ENCODE results near the gene SCAMP2. TPM values are rescaled to one million over a fixed set of nuclear protein-coding genes. Genes with fewer than 3 reads are reported as not detected.
"Not testable (repeated sequence)": the region's sequence is repeated elsewhere in the genome, so short reads cannot be mapped to it uniquely, and the experiment has no call there.

Gene SCAMP2
- total RNA-seq, 2 experiments from 2014 or later, result 57.8 to 58.9 TPM

DNA sequence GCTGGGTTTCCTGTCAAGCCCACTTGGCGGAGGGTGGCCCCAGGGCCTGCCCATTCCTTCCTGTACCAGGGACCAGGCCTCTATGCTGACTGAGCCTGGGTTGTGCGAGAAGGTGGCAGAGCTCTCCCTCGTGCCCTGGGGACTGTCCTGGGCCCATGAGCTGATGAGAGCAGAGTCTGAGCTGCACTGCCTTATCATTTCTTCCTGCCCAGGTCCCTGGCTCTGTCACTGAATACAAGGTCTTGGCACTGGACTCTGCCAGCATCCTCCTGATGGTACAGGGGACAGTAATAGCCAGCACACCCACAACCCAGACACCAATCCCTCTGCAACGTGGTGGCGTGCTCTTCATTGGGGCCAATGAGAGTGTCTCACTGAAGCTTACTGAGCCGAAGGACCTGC, 24.1 kb upstream of the SCAMP2 start:
- ATAC-seq (no peak), DNase-seq (no peak)
- Mint-ChIP-seq H3K4me3 (no peak overlapping the region), H3K4me1 (ENCODE audit: low read depth) (peaks cover 25% of the 10 kb centered on the region), H3K27ac (no peak overlapping the region), H3K9me3 (no peaks in the 10 kb centered on the region), H3K27me3 (no peaks in the 10 kb centered on the region), H3K36me3 (ENCODE audit: low read depth) (peaks cover 44% of the 10 kb centered on the region)
- intact Hi-C loops (cut with micrococcal nuclease), result no loop called here
- ChIA-PET POLR2A (interaction anchor here (1.0 to 4.0 kb wide), 5 partner anchors 9 to 89 kb away, joined by 3 to 20 read pairs (median 4); partner anchors contain the start of gene FAM219B), CTCF (interaction anchor here (1.1 kb wide), 1 partner anchor 126 kb away, joined by 6 read pairs; no protein-coding TSS in a partner anchor)
- TF ChIP-seq, protein P1, sequence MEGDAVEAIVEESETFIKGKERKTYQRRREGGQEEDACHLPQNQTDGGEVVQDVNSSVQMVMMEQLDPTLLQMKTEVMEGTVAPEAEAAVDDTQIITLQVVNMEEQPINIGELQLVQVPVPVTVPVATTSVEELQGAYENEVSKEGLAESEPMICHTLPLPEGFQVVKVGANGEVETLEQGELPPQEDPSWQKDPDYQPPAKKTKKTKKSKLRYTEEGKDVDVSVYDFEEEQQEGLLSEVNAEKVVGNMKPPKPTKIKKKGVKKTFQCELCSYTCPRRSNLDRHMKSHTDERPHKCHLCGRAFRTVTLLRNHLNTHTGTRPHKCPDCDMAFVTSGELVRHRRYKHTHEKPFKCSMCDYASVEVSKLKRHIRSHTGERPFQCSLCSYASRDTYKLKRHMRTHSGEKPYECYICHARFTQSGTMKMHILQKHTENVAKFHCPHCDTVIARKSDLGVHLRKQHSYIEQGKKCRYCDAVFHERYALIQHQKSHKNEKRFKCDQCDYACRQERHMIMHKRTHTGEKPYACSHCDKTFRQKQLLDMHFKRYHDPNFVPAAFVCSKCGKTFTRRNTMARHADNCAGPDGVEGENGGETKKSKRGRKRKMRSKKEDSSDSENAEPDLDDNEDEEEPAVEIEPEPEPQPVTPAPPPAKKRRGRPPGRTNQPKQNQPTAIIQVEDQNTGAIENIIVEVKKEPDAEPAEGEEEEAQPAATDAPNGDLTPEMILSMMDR (IDR thresholded peaks at IDR 0.05), result no peak

DNA sequence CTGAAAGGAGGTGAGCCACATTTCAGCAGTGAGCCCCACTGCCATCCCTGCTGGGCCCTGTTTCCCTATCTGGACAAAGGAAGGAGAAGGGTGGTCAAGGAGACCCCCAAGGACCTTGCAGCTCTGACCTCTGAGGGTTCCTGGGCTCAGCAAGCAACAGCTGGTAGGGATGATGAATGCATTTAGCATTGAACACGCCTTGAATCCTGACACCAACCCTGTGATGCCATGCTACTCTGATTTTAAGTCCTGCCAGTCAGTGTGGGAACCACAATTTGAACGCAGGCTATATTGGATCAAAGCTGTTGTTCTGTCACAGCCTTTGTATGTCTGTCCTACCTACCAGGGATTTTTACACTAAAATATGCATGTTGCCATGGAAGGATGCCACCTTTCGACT, 23.2 kb upstream of the SCAMP2 start:
- no peaks in the 10 kb centered on the region for H3K27me3 Mint-ChIP-seq
- peaks cover 53% of the 10 kb centered on the region for H3K36me3 Mint-ChIP-seq (ENCODE audit: low read depth)
- POLR2A ChIA-PET, result interaction anchor here (0.7 to 4.0 kb wide), 5 partner anchors 10 to 88 kb away, joined by 3 to 20 read pairs (median 4); partner anchors contain the start of gene FAM219B
- DNase-seq, result no peak
- H3K4me1 Mint-ChIP-seq (ENCODE audit: low read depth), result peaks cover 23% of the 10 kb centered on the region
- intact Hi-C loops (cut with micrococcal nuclease), result no loop called here
- CTCF ChIA-PET, result interaction anchor here (1.0 kb wide), 1 partner anchor 10 kb away, joined by 4 read pairs; the partner anchor contains the start of gene FAM219B
- ATAC-seq, result no peak
- H3K9me3 Mint-ChIP-seq, result no peaks in the 10 kb centered on the region
- H3K4me3 Mint-ChIP-seq, result no peak overlapping the region
- TF ChIP-seq, protein P1 (IDR thresholded peaks at IDR 0.05), result no peak
- H3K27ac Mint-ChIP-seq, result no peak overlapping the region

DNA sequence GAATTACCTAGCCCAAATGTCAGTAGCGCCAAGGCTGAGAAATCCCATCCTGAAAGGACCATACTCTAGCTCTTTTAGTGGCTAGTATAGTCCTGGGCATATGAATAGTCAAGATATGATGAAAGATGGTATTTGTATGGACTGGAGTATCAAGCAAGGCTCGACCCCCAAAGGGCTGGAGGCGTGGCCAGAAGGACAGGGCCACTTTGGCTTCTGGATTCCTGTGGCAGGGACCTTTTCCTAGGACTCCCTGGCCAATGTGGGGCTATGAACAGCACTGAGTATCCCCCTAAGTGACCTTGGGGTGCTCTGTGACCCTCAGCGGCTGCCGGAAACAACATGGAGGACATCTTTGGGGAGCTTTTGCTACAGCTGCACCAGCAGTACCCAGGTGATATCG, 22.7 kb upstream of the SCAMP2 start:
- intact Hi-C loops (cut with micrococcal nuclease), result no loop called here
- POLR2A ChIA-PET, result interaction anchor here (0.7 to 4.0 kb wide), 5 partner anchors 10 to 47 kb away, joined by 3 to 20 read pairs (median 4); partner anchors contain the start of gene FAM219B
- no peak for DNase-seq
- TF ChIP-seq, protein P1 (IDR thresholded peaks at IDR 0.05), result no peak
- ATAC-seq, result no peak
- CTCF ChIA-PET, result interaction anchor here (1.0 to 1.9 kb wide), 2 partner anchors 11 to 25 kb away, joined by 4 to 7 read pairs; partner anchors contain the start of gene FAM219B
- H3K4me3 Mint-ChIP-seq, result no peak overlapping the region
- peaks cover 28% of the 10 kb centered on the region for H3K4me1 Mint-ChIP-seq (ENCODE audit: low read depth)
- peak overlapping the region; percentile 20 for H3K27ac Mint-ChIP-seq
- no peaks in the 10 kb centered on the region for H3K9me3 Mint-ChIP-seq
- H3K36me3 Mint-ChIP-seq (ENCODE audit: low read depth), result peaks cover 55% of the 10 kb centered on the region
- H3K27me3 Mint-ChIP-seq, result no peaks in the 10 kb centered on the region

DNA sequence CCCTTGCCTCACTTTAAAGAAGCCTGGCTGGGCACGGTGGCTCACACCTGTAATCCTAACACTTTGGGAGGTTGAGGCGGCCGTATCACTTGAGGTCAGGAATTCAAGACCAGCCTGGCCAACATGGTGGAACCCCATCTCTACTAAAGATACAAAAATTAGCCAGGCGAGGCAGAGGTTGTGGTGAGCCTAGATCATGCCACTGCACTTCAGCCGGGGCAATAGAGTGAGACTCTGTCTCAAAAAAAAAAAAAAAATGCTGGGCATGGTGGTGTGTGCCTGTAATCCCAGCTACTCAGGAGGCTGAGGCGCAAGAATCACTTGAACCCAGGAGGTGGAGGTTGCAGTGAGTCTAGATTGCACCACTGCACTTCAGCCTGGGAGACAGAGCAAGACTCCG, 21.2 kb upstream of the SCAMP2 start:
- H3K27ac Mint-ChIP-seq; H3K4me3 Mint-ChIP-seq; intact Hi-C loops (cut with micrococcal nuclease); DNase-seq; H3K27me3 Mint-ChIP-seq; ATAC-seq; H3K9me3 Mint-ChIP-seq: not testable (repeated sequence)
- POLR2A ChIA-PET, result interaction anchor here (0.6 to 2.0 kb wide), 3 partner anchors 7 to 631 kb away, joined by 3 to 5 read pairs (median 3); no protein-coding TSS in a partner anchor
- CTCF ChIA-PET, result interaction anchor here (1.0 to 6.5 kb wide), 4 partner anchors 8 to 123 kb away, joined by 3 to 52 read pairs (median 6); no protein-coding TSS in a partner anchor
- H3K4me1 Mint-ChIP-seq (ENCODE audit: low read depth), result peaks cover 34% of the 10 kb centered on the region
- peaks cover 56% of the 10 kb centered on the region for H3K36me3 Mint-ChIP-seq (ENCODE audit: low read depth)

DNA sequence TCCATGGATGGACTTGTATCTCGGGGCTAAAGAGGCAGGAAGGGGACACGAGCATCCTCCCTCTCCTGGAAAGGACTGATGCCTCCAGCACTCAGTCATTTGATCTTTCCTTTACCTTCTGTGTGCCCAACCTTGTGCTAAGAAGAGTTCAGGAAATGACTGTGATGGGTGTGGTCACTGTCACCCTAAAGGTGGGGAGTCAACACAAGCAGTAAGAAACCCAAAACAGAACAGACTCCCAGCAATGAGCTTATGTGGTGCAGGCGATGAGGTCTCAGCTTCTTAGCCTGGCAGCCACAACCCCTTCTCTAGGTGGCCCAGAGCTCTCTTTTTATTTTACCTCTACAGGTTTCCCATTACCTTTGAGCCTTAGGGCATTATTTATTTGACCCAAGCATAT, 20.5 kb upstream of the SCAMP2 start:
- TF ChIP-seq, protein P1 (IDR thresholded peaks at IDR 0.05), result no peak
- Mint-ChIP-seq H3K27ac (peak overlapping the region; percentile 80), H3K4me3 (no peak overlapping the region), H3K9me3 (no peaks in the 10 kb centered on the region), H3K4me1 (ENCODE audit: low read depth) (peaks cover 41% of the 10 kb centered on the region), H3K27me3 (no peaks in the 10 kb centered on the region), H3K36me3 (ENCODE audit: low read depth) (peaks cover 53% of the 10 kb centered on the region)
- ChIA-PET CTCF (interaction anchor here (1.0 to 6.5 kb wide), 4 partner anchors 8 to 122 kb away, joined by 3 to 52 read pairs (median 4); no protein-coding TSS in a partner anchor), POLR2A (interaction anchor here (1.1 to 2.0 kb wide), 2 partner anchors 8 to 12 kb away, joined by 3 to 5 read pairs; no protein-coding TSS in a partner anchor)
- intact Hi-C loops (cut with micrococcal nuclease), result no loop called here
- DNase-seq, result peak; percentile 31
- ATAC-seq, result no peak
